C4-2B (cell line): ENCODE measurements around the gene NDST4.
A peak's percentile ranks its signal among the peaks of the same experiment; 100 is the strongest.

Experiments used
- H3K27ac ChIP-seq: fragments of 450-650 bp; 2 replicates; pipeline ENCODE4 v1.5.1; 2017
- ZFX ChIP-seq: fragments of 450-650 bp; IDR thresholded peaks from 2 replicates; pipeline ENCODE4 v1.6.1; 2017
- TF ChIP-seq, protein P1 (sequence below): fragments of 450-650 bp; conservative IDR thresholded peaks from 2 replicates; pipeline ENCODE4 v1.5.1; 2017; ENCODE audit warnings: mild to moderate bottlenecking

Gene NDST4

GRCh38 chr4:115058533-115058932 is 54.9 kb downstream of the NDST4 start:
- TF ChIP-seq, protein P1, sequence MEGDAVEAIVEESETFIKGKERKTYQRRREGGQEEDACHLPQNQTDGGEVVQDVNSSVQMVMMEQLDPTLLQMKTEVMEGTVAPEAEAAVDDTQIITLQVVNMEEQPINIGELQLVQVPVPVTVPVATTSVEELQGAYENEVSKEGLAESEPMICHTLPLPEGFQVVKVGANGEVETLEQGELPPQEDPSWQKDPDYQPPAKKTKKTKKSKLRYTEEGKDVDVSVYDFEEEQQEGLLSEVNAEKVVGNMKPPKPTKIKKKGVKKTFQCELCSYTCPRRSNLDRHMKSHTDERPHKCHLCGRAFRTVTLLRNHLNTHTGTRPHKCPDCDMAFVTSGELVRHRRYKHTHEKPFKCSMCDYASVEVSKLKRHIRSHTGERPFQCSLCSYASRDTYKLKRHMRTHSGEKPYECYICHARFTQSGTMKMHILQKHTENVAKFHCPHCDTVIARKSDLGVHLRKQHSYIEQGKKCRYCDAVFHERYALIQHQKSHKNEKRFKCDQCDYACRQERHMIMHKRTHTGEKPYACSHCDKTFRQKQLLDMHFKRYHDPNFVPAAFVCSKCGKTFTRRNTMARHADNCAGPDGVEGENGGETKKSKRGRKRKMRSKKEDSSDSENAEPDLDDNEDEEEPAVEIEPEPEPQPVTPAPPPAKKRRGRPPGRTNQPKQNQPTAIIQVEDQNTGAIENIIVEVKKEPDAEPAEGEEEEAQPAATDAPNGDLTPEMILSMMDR: no peak
- TF ChIP-seq ZFX: no peak
- H3K27ac ChIP-seq: no peak overlapping the region

GRCh38 chr4:115054836-115055235 is 58.6 kb downstream of the NDST4 start:
- H3K27ac ChIP-seq: no peak overlapping the region
- TF ChIP-seq, protein P1: peak; percentile 35
- no peak for TF ChIP-seq ZFX

- H3K27ac ChIP-seq: no peak overlapping the region
- TF ChIP-seq, protein P1: no peak
Measured at GRCh38 chr4:115053313-115053712, 60.1 kb downstream of the NDST4 start.

GRCh38 chr4:115042496-115042895 is 70.9 kb downstream of the NDST4 start:
- H3K27ac ChIP-seq: no peak overlapping the region
- TF ChIP-seq, protein P1: peak; percentile 64
- no peak for TF ChIP-seq ZFX

- H3K27ac ChIP-seq: no peak overlapping the region
- TF ChIP-seq, protein P1: no peak
- TF ChIP-seq ZFX: no peak
Measured at GRCh38 chr4:115030281-115030680, 83.1 kb downstream of the NDST4 start.

- no peak for TF ChIP-seq ZFX
- TF ChIP-seq, protein P1: no peak
- H3K27ac ChIP-seq: no peak overlapping the region
Measured at GRCh38 chr4:115028682-115029410, 84.6 kb downstream of the NDST4 start.

DNA sequence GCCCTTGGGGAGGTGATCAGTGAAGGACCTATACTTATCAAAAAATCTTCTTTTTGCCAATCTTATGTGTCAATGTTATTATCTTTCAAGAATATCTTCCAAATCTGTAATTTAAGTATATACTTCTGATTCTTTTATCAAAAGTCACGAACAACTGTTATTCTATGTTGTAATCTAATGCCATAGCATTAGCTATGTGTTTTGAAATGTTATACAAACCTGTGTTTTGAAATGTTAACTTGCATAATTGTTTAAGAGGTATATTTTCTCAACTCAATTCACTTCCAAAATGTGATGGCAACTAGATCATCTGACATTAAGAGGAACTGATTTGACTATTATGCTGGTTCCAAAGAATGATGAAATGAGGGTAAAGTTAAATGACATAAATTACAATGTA is 113.5 kb downstream of the NDST4 start:
- TF ChIP-seq ZFX: no peak
- TF ChIP-seq, protein P1: no peak
- no peak overlapping the region for H3K27ac ChIP-seq
